Measurements from ENCODE around the gene RHEX.

DNA sequence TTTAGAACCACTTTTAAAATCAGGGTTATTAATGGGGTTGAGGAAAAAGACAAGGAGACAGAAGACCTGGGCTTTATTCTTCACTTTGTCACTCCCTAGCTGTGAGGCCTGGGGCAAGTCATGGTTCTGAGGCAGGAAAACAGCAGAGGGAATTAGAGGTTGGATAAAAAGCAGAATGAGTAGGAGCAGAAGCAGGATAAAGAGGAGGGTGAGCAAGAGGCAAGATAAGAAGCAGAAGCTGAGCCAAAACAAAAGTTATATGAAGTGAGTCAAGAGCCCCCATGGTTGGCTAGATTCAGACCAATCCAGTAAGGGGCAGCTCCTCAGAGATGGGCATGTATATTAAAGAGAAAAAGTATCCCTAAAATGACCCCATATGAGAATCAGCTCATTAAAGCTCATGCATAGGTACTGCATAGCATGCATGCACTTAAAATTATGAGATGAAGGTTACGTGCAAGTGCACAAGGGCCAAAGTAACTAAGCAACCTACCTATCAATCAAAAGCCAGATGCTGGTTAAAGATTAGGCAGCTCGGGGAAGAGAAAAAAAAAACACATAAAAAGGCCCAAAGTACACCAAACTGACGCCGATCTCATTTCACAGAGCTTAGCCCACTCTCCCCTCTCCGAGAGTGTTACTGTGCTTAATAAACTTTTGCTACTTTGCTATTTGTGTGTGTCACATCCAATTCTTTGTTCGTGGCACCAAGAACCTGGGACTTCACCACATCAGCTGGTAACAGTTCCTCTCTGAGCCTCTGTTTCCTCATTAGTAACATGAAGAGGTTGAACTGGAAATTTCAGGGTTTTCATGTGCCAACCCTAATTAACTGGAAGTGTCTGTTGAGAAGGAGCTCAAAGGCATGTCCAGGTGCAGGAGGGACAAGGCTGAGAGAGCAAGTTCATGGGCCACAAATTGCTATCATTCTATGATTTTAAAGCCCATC is 62.0 kb downstream of the RHEX start:
- TF ChIP-seq, protein P1, sequence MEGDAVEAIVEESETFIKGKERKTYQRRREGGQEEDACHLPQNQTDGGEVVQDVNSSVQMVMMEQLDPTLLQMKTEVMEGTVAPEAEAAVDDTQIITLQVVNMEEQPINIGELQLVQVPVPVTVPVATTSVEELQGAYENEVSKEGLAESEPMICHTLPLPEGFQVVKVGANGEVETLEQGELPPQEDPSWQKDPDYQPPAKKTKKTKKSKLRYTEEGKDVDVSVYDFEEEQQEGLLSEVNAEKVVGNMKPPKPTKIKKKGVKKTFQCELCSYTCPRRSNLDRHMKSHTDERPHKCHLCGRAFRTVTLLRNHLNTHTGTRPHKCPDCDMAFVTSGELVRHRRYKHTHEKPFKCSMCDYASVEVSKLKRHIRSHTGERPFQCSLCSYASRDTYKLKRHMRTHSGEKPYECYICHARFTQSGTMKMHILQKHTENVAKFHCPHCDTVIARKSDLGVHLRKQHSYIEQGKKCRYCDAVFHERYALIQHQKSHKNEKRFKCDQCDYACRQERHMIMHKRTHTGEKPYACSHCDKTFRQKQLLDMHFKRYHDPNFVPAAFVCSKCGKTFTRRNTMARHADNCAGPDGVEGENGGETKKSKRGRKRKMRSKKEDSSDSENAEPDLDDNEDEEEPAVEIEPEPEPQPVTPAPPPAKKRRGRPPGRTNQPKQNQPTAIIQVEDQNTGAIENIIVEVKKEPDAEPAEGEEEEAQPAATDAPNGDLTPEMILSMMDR (IDR thresholded peaks at IDR 0.05), result no peak
- TF ChIP-seq POLR2A (IDR thresholded peaks at IDR 0.05), result no peak
